Activated CD4-positive, alpha-beta T cell treated with anti-CD3 and anti-CD28 coated beads, Interleukin-2, amount 50 U/mL, for 16 hours (primary cell): ENCODE data around the gene BCAS4.

ENCODE experiments used
- DNase-seq: peaks from one replicate; pipeline ENCODE4 v3.0.0-alpha.2; 2020

BCAS4 gene

GRCh38 chr20:50855498-50856474 lies 60.9 kb downstream of the BCAS4 start:
- no peak for DNase-seq

- no peak for DNase-seq
Measured at GRCh38 chr20:50856475-50857041, 61.7 kb downstream of the BCAS4 start.

- DNase-seq: no peak
Measured at GRCh38 chr20:50857348-50857747, 62.5 kb downstream of the BCAS4 start.

- DNase-seq: no peak
Measured at GRCh38 chr20:50858525-50858924, 63.7 kb downstream of the BCAS4 start.

- DNase-seq: no peak
Measured at GRCh38 chr20:50859161-50859560, 64.3 kb downstream of the BCAS4 start.

- no peak for DNase-seq
Measured at GRCh38 chr20:50861012-50861411, 66.2 kb downstream of the BCAS4 start.

- DNase-seq: no peak
Measured at GRCh38 chr20:50862546-50862945, 67.7 kb downstream of the BCAS4 start.

- no peak for DNase-seq
Measured at GRCh38 chr20:50865114-50865513, 70.3 kb downstream of the BCAS4 start.

- no peak for DNase-seq
Measured at GRCh38 chr20:50865591-50865990, 70.7 kb downstream of the BCAS4 start.

- DNase-seq: no peak
Measured at GRCh38 chr20:50866036-50866685, 71.3 kb downstream of the BCAS4 start.

- DNase-seq: no peak
Measured at GRCh38 chr20:50866831-50867230, 72.0 kb downstream of the BCAS4 start.

GRCh38 chr20:50867805-50868204 lies 72.9 kb downstream of the BCAS4 start:
- no peak for DNase-seq

GRCh38 chr20:50868509-50869495 lies 73.9 kb downstream of the BCAS4 start:
- no peak for DNase-seq

- DNase-seq: no peak
Measured at GRCh38 chr20:50870561-50871161, 75.8 kb downstream of the BCAS4 start.

- DNase-seq: no peak
Measured at GRCh38 chr20:50872560-50873425, 77.9 kb downstream of the BCAS4 start.

- DNase-seq: no peak
Measured at GRCh38 chr20:50873585-50873984, 78.7 kb downstream of the BCAS4 start.

- DNase-seq: no peak
Measured at GRCh38 chr20:50874111-50874757, 79.4 kb downstream of the BCAS4 start.

GRCh38 chr20:50874758-50875665 lies 80.2 kb downstream of the BCAS4 start:
- DNase-seq: no peak

GRCh38 chr20:50876063-50876685 lies 81.3 kb downstream of the BCAS4 start:
- no peak for DNase-seq
